Neural crest cell (in vitro differentiated cells): ENCODE results near the gene SAMD13. TPM values are rescaled to one million over a fixed set of nuclear protein-coding genes. Genes with fewer than 3 reads are reported as not detected.

Source experiments
- DNase-seq: peaks from one replicate; pipeline ENCODE4 v3.0.0; 2021; ENCODE audit warnings: low read depth, mixed read lengths, low spot score
- H3K27ac Mint-ChIP-seq: one replicate; pipeline ENCODE4 v1.8.0; 2021; ENCODE audit warnings: mild to moderate bottlenecking, mixed read lengths; ENCODE audit not compliant: unreplicated experiment
- H3K27me3 Mint-ChIP-seq: 2 replicates; pipeline ENCODE4 v1.8.0; 2021; ENCODE audit warnings: low read depth, mild to moderate bottlenecking, mixed read lengths
- H3K36me3 Mint-ChIP-seq: 2 replicates; pipeline ENCODE4 v1.8.0; 2021; ENCODE audit warnings: low read depth, mild to moderate bottlenecking, mixed read lengths
- H3K4me1 Mint-ChIP-seq: 2 replicates; pipeline ENCODE4 v1.8.0; 2021; ENCODE audit warnings: mixed read lengths
- H3K4me3 Mint-ChIP-seq: one replicate; pipeline ENCODE4 v1.8.0; 2021; ENCODE audit warnings: mild to moderate bottlenecking, mixed read lengths
- H3K9me3 Mint-ChIP-seq: 2 replicates; pipeline ENCODE4 v1.8.0; 2021; ENCODE audit warnings: mixed read lengths
- total RNA-seq: library from RNA; stranded (reverse); gene quantifications from 2 replicates; pipeline ENCODE4 v1.2.1, GENCODE V29; 2021
- TF ChIP-seq, protein P1 (sequence below): fragments of 200-600 bp; sonication (generic); conservative IDR thresholded peaks from 2 replicates; pipeline ENCODE4 v1.5.0; 2021; ENCODE audit warnings: antibody characterized with exemption, mild to moderate bottlenecking

Gene SAMD13
- total RNA-seq, 1 donor from 2014 or later: 2.3 TPM

GRCh38 chr1:84387480-84388163 lies 86.1 kb downstream of the SAMD13 start:
- Mint-ChIP-seq H3K36me3 (no peaks in the 10 kb centered on the region), H3K27me3 (no peaks in the 10 kb centered on the region), H3K9me3 (no peaks in the 10 kb centered on the region), H3K4me1 (peaks cover 8% of the 10 kb centered on the region), H3K4me3 (no peak overlapping the region), H3K27ac (no peak overlapping the region)
- TF ChIP-seq, protein P1, sequence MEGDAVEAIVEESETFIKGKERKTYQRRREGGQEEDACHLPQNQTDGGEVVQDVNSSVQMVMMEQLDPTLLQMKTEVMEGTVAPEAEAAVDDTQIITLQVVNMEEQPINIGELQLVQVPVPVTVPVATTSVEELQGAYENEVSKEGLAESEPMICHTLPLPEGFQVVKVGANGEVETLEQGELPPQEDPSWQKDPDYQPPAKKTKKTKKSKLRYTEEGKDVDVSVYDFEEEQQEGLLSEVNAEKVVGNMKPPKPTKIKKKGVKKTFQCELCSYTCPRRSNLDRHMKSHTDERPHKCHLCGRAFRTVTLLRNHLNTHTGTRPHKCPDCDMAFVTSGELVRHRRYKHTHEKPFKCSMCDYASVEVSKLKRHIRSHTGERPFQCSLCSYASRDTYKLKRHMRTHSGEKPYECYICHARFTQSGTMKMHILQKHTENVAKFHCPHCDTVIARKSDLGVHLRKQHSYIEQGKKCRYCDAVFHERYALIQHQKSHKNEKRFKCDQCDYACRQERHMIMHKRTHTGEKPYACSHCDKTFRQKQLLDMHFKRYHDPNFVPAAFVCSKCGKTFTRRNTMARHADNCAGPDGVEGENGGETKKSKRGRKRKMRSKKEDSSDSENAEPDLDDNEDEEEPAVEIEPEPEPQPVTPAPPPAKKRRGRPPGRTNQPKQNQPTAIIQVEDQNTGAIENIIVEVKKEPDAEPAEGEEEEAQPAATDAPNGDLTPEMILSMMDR: no peak
- DNase-seq: no peak

- DNase-seq: no peak
- H3K4me1 Mint-ChIP-seq: peaks cover 8% of the 10 kb centered on the region
- no peaks in the 10 kb centered on the region for H3K27me3 Mint-ChIP-seq
- H3K36me3 Mint-ChIP-seq: no peaks in the 10 kb centered on the region
- no peak overlapping the region for H3K27ac Mint-ChIP-seq
- H3K4me3 Mint-ChIP-seq: no peak overlapping the region
- TF ChIP-seq, protein P1: no peak
- H3K9me3 Mint-ChIP-seq: no peaks in the 10 kb centered on the region
These were observed 88.7 kb downstream of the SAMD13 start for GRCh38 chr1:84390226-84390625.

- Mint-ChIP-seq H3K27me3 (no peaks in the 10 kb centered on the region), H3K27ac (no peak within 1 kb of the TSS), H3K36me3 (no peaks in the 10 kb centered on the region), H3K4me3 (no peak within 1 kb of the TSS), H3K9me3 (no peaks in the 10 kb centered on the region), H3K4me1 (no peaks in the 10 kb centered on the region)
- DNase-seq: no peak
- TF ChIP-seq, protein P1: no peak
These were observed 97.0 kb downstream of the SAMD13 start, which contains the start of gene DNASE2B for GRCh38 chr1:84398175-84399155. DNASE2B (plus strand) TSS chr1:84398484; CDS start chr1:84398565, 81 bp downstream.

Other genes starting within 250 kb of the SAMD13 start
- 34.4 and 42.1 TPM in 2 replicates for gene PRKACB, start 157.4 kb upstream of the SAMD13 start, total RNA-seq
- not detected in 2 replicates for gene DNASE2B, start 96.8 kb downstream of the SAMD13 start, total RNA-seq
- 35.4 and 36.5 TPM in 2 replicates for gene RPF1, start 177.6 kb downstream of the SAMD13 start, total RNA-seq
- 1.5 and 2.3 TPM in 2 replicates for gene SPATA1, start 204.7 kb downstream of the SAMD13 start, total RNA-seq
- gene GNG5, start 204.9 kb downstream of the SAMD13 start, total RNA-seq: 123 and 126 TPM in 2 replicates